GM23338 (cell line): ENCODE results near the gene KCNIP1. TPM values are rescaled to one million over a fixed set of nuclear protein-coding genes. Genes with fewer than 3 reads are reported as not detected.

ENCODE experiments used
- ATAC-seq: fragments of 200-7000 bp; cut with Tn5 transposase; 3 replicates; pipeline ENCODE4 v1.9.1; 2020
- DNase-seq: peaks from one replicate; pipeline ENCODE4 v3.0.0-alpha.2; 2015; ENCODE audit warnings: low spot score
- H2AFZ ChIP-seq: fragments of 200-600 bp; sonication (generic); 2 replicates; pipeline ENCODE4 v1.8.0; 2016; ENCODE audit warnings: antibody characterized with exemption, mild to moderate bottlenecking, moderate library complexity
- H3F3A ChIP-seq: fragments of 200-600 bp; sonication (generic); replicated peaks from 2 replicates; pipeline ENCODE4 v1.8.0; 2017; ENCODE audit warnings: antibody characterized with exemption, mixed run types, low read depth
- H3K27ac ChIP-seq: fragments of 200-600 bp; sonication (generic); 2 replicates; pipeline ENCODE4 v1.6.1; 2016; ENCODE audit warnings: low read depth
- H3K27me3 ChIP-seq: fragments of 200-600 bp; sonication (generic); 2 replicates; pipeline ENCODE4 v1.8.0; 2016; ENCODE audit warnings: mild to moderate bottlenecking, mixed run types, moderate library complexity; ENCODE audit not compliant: insufficient read depth
- H3K36me3 ChIP-seq: fragments of 200-600 bp; sonication (generic); 2 replicates; pipeline ENCODE4 v1.8.0; 2016; ENCODE audit warnings: mild to moderate bottlenecking; ENCODE audit not compliant: insufficient read depth
- H3K4me1 ChIP-seq: fragments of 200-600 bp; sonication (generic); 2 replicates; pipeline ENCODE4 v1.8.0; 2016; ENCODE audit warnings: mild to moderate bottlenecking, moderate library complexity; ENCODE audit not compliant: insufficient read depth
- H3K4me2 ChIP-seq: fragments of 200-600 bp; sonication (generic); 2 replicates; pipeline ENCODE4 v1.7.1; 2017; ENCODE audit warnings: mixed run types
- H3K4me3 ChIP-seq: fragments of 200-600 bp; sonication (generic); 2 replicates; pipeline ENCODE4 v1.6.1; 2016; ENCODE audit warnings: mixed run types
- H3K79me2 ChIP-seq: fragments of 200-600 bp; sonication (generic); replicated peaks from 2 replicates; pipeline ENCODE4 v1.8.0; 2017; ENCODE audit warnings: mild to moderate bottlenecking; ENCODE audit not compliant: insufficient read depth
- H3K9me2 ChIP-seq: fragments of 200-600 bp; sonication (generic); 2 replicates; pipeline ENCODE4 v1.8.0; 2017; ENCODE audit not compliant: insufficient read depth
- H4K20me1 ChIP-seq: fragments of 200-600 bp; sonication (generic); replicated peaks from 2 replicates; pipeline ENCODE4 v1.8.0; 2017; ENCODE audit warnings: mild to moderate bottlenecking; ENCODE audit not compliant: insufficient read depth
- H3K27ac Mint-ChIP-seq: 2 replicates; pipeline ENCODE4 v1.8.0; 2020; ENCODE audit warnings: inconsistent platforms, mild to moderate bottlenecking, moderate library complexity, mixed read lengths
- H3K27me3 Mint-ChIP-seq: 3 replicates; pipeline ENCODE4 v1.8.0; 2022; ENCODE audit warnings: low read depth, mild to moderate bottlenecking, moderate library complexity, mixed read lengths, inconsistent platforms; ENCODE audit not compliant: insufficient read depth, poor library complexity
- H3K36me3 Mint-ChIP-seq: 3 replicates; pipeline ENCODE4 v1.8.0; 2021; ENCODE audit warnings: low read depth, mild to moderate bottlenecking, inconsistent platforms, moderate library complexity, mixed read lengths
- H3K4me1 Mint-ChIP-seq: 3 replicates; pipeline ENCODE4 v1.8.0; 2020; ENCODE audit warnings: mild to moderate bottlenecking, inconsistent platforms, mixed read lengths
- H3K4me3 Mint-ChIP-seq: 3 replicates; pipeline ENCODE4 v1.8.0; 2021; ENCODE audit warnings: moderate library complexity, mild to moderate bottlenecking, inconsistent platforms, mixed read lengths
- H3K9me3 Mint-ChIP-seq: 3 replicates; pipeline ENCODE4 v1.8.0; 2020; ENCODE audit warnings: moderate library complexity, mild to moderate bottlenecking, inconsistent platforms, mixed read lengths
- ETS1 ChIP-seq: IDR thresholded peaks from 2 replicates; pipeline ENCODE4 v1.6.1; 2016; ENCODE audit warnings: antibody characterized with exemption
- EZH2phosphoT487 ChIP-seq: fragments of 200-600 bp; sonication (generic); IDR thresholded peaks from one replicate; pipeline ENCODE4 v1.8.1; 2018; ENCODE audit warnings: antibody characterized with exemption; ENCODE audit not compliant: unreplicated experiment
- JUNB ChIP-seq: IDR thresholded peaks from one replicate; pipeline ENCODE4 v1.6.1; 2016; ENCODE audit warnings: antibody characterized with exemption; ENCODE audit not compliant: unreplicated experiment
- STAT1 ChIP-seq: IDR thresholded peaks from one replicate; pipeline ENCODE4 v1.6.1; 2016; ENCODE audit warnings: antibody characterized with exemption; ENCODE audit not compliant: unreplicated experiment
- ZNF331 ChIP-seq: fragments of 250-450 bp; sonication (Bioruptor Pico); IDR thresholded peaks from 2 replicates; pipeline ENCODE4 v1.5.0; 2020; ENCODE audit warnings: low read depth, mild to moderate bottlenecking, moderate library complexity
- ZNF462 ChIP-seq: fragments of 250-450 bp; sonication (Bioruptor Pico); IDR thresholded peaks from 2 replicates; pipeline ENCODE4 v1.5.0; 2020; ENCODE audit warnings: mild to moderate bottlenecking, moderate library complexity
- polyA plus RNA-seq: library from polyadenylated mRNA; unstranded; fragments of >200 nt; fragmentation: Nextera tagmentation; extraction: Ambion mirVana; gene quantifications from 2 replicates; pipeline ENCODE4 v1.2.1, GENCODE V29; 2016
- total RNA-seq: library from RNA; depleted of rRNA; stranded (reverse); fragments of >200 nt; shearing (Covaris generic); gene quantifications from 2 replicates; pipeline ENCODE4 v1.2.3, GENCODE V29; 2014

KCNIP1 gene
- total and polyA plus RNA-seq, 2 experiments from 2014 or later = 0.31 to 0.87 TPM

- no peak for TF ChIP-seq ZNF462 (CRISPR knock-in tag)
- TF ChIP-seq ETS1 = no peak
Measured at GRCh38 chr5:170782438-170782837, 278.6 kb downstream of the KCNIP1 start (continued).

- H3K27me3 ChIP-seq = no peaks in the 10 kb centered on the region
- no peaks in the 10 kb centered on the region; the same call in 2 of the 3 replicates for H3K36me3 Mint-ChIP-seq
- no peak within 1 kb of the TSS for H3K4me2 ChIP-seq
- no peak within 1 kb of the TSS for H3K27ac Mint-ChIP-seq
- no peaks in the 10 kb centered on the region for H4K20me1 ChIP-seq
- H3K27ac ChIP-seq = no peak within 1 kb of the TSS
- ATAC-seq = no peak
- DNase-seq = no peak
- H3K36me3 ChIP-seq = no peaks in the 10 kb centered on the region; the same call in 1 of the 2 replicates
- H3K4me1 Mint-ChIP-seq = peaks cover 8% of the 10 kb centered on the region
- no peaks in the 10 kb centered on the region for H3F3A ChIP-seq
- peaks cover 8% of the 10 kb centered on the region for H3K27me3 Mint-ChIP-seq
- H3K4me1 ChIP-seq = 0 out of 2 replicates have a peak, but pooled peaks cover 3% of the 10 kb centered on the region
- H3K9me2 ChIP-seq = peaks cover 15% of the 10 kb centered on the region; the same call in 1 of the 2 replicates
- H2AFZ ChIP-seq = no peak within 1 kb of the TSS; the same call in 1 of the 2 replicates
- no peak within 1 kb of the TSS; the same call in 2 of the 3 replicates for H3K4me3 Mint-ChIP-seq
- H3K79me2 ChIP-seq = no peaks in the 10 kb centered on the region
- H3K9me3 Mint-ChIP-seq = no peaks in the 10 kb centered on the region
- no peak within 1 kb of the TSS for H3K4me3 ChIP-seq
- TF ChIP-seq JUNB = no peak
- no peak for TF ChIP-seq ZNF462 (CRISPR knock-in tag)
- no peak for TF ChIP-seq EZH2phosphoT487
- TF ChIP-seq STAT1 = no peak
- no peak for TF ChIP-seq ZNF331
Measured at GRCh38 chr5:170783498-170784247, 279.9 kb downstream of the KCNIP1 start, which contains the start of gene GABRP. TSS of gene GABRP (plus strand) at chr5:170783725. CDS start at chr5:170788616, 4,891 bp downstream.
